Bronchial epithelial cell (primary cell): Measurements from ENCODE around the gene SDC4. TPM values are rescaled to one million over a fixed set of nuclear protein-coding genes. Genes with fewer than 3 reads are reported as not detected.

ENCODE experiments used
- DNase-seq: peaks from one replicate; pipeline ENCODE4 v3.0.0-alpha.2; 2010; ENCODE audit warnings: low read depth
- FAIRE-seq: peaks from 2 replicates; lab custom pipeline; 2011; peaks lifted over from hg19 to GRCh38; lab: Jason Lieb, UNC
- H3K27me3 ChIP-seq: 2 replicates; pipeline ENCODE4 v1.5.1; 2011; ENCODE audit warnings: low read length; ENCODE audit not compliant: control insufficient read depth, insufficient read depth
- H3K36me3 ChIP-seq: 2 replicates; pipeline ENCODE4 v1.5.1; 2011; ENCODE audit warnings: low read length; ENCODE audit not compliant: control insufficient read depth, insufficient read depth
- H3K4me3 ChIP-seq: 2 replicates; pipeline ENCODE4 v1.5.1; 2011; ENCODE audit warnings: mild to moderate bottlenecking, low read depth, low read length, control low read depth
- total RNA-seq: library from RNA; depleted of rRNA; stranded (reverse); fragments of >200 nt; gene quantifications from 2 replicates; pipeline ENCODE4 v1.2.1, GENCODE V29; 2014
- TF ChIP-seq, protein P1 (sequence below): IDR thresholded peaks from 2 replicates; pipeline ENCODE4 v1.5.1; 2011; ENCODE audit warnings: mild to moderate bottlenecking, moderate library complexity, low read length, control low read depth, inconsistent platforms; ENCODE audit not compliant: insufficient read depth, severe bottlenecking

Gene SDC4
- total RNA-seq, 1 donor from 2014 or later = 272 TPM

DNA sequence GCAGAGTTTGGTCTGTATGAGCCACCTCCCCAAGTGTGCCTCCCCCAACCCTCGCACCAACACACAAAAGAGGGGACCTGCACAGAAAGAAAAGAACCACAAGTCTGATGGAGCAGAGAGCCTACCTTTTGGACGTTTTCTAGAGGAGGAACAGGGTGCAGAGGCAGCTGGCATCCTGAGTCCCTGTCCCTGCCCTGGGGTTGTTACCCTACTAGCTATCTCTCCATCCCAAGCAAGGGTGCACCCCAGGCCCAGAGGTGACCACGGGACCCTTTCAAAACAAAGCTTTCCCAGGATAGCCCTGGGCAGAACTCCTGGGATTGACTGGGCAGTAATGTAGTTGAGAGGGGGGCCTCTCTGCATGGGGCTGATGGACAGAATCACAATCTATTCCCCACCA lies 30.4 kb downstream of the SDC4 start:
- DNase-seq (no peak), FAIRE-seq (no peak)
- H3K27me3 ChIP-seq = peaks cover 27% of the 10 kb centered on the region

DNA sequence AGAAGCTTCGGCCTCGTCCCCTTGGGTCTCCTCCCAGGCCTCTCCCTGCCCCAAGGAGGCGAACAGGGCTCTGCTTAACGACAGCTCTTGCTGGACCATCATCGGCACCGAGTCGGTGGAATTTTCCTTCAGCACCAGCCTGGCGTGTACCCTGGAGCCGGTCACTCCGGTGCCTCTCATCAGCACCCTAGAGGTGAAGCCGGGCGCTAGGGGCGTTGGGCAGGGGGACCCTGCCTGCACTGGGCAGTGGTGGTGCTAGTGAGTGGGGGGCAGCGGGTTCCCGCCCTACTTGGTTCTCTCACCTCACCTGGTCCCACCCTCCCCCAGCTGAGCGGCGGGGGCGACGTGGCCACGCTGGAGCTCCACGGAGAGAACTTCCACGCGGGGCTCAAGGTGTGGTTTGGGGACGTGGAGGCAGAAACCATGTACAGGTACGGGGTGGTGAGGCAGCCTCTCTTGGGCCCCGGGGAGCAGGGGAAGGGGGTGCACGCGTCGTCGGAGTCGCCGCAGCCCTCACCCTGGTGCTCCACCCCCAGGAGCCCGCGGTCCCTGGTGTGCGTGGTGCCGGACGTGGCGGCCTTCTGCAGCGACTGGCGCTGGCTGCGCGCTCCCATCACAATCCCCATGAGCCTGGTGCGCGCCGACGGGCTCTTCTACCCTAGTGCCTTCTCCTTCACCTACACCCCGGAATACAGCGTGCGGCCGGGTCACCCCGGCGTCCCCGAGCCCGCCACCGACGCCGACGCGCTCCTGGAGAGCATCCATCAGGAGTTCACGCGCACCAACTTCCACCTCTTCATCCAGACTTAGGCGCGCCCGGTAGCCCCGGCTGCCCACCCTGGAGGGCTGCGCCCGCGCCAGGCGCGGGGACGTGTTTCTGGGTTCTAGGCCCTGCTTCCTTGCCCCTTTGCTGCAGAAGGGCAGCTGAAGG lies 31.8 kb downstream of the SDC4 start:
- DNase-seq (no peak), FAIRE-seq (no peak)
- Histone ChIP-seq H3K27me3 (peaks cover 27% of the 10 kb centered on the region), H3K4me3 (no peak overlapping the region), H3K36me3 (no peaks in the 10 kb centered on the region)
- TF ChIP-seq, protein P1, sequence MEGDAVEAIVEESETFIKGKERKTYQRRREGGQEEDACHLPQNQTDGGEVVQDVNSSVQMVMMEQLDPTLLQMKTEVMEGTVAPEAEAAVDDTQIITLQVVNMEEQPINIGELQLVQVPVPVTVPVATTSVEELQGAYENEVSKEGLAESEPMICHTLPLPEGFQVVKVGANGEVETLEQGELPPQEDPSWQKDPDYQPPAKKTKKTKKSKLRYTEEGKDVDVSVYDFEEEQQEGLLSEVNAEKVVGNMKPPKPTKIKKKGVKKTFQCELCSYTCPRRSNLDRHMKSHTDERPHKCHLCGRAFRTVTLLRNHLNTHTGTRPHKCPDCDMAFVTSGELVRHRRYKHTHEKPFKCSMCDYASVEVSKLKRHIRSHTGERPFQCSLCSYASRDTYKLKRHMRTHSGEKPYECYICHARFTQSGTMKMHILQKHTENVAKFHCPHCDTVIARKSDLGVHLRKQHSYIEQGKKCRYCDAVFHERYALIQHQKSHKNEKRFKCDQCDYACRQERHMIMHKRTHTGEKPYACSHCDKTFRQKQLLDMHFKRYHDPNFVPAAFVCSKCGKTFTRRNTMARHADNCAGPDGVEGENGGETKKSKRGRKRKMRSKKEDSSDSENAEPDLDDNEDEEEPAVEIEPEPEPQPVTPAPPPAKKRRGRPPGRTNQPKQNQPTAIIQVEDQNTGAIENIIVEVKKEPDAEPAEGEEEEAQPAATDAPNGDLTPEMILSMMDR = no peak

More for the DNA sequence above, 30.4 kb downstream of the SDC4 start:
- TF ChIP-seq, protein P1 = no peak
- Histone ChIP-seq H3K4me3 (no peak overlapping the region), H3K36me3 (no peaks in the 10 kb centered on the region)

DNA sequence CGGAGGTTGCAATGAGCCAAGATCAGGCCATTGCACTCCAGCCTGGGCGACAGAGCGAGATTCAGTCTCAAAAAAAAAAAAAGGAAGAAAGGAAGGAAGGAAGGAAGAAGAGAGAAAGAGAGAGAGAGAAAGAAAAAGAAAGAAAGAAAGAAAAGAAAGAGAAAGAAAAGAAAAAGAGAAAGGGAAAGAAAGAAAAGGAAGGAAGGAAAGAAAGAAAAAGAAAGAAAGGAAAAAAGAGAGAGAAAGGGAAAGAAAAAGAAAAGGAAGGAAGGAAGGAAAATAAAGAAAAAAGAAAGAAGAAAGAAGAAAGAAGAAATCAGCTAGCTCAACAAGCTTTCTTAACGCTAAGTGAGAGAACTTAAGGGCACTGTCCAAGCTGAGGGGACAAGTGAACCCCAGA lies 32.6 kb downstream of the SDC4 start:
- DNase-seq (no peak), FAIRE-seq (no peak)
- no peak overlapping the region for H3K4me3 ChIP-seq
- no peaks in the 10 kb centered on the region for H3K36me3 ChIP-seq
- TF ChIP-seq, protein P1 = no peak
- peaks cover 27% of the 10 kb centered on the region for H3K27me3 ChIP-seq

DNA sequence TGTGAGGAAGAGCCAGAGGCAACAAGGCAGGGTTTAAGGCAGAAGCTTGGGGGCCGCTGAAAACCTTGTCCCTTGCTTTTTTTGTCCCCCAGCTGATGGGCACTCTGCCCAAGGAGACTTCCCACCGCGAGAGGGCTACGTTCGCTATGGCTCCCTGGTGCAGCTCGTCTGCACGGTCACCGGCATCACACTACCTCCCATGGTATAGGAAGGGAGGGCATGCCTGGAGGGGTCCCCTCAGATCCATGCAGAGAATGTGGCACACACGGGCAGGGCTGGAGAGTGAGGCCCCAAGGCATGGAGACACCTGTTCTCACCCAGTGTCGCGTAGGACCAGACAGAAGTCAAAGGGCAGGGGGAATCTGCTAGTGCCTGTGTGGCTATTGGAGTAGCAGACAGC lies 34.3 kb downstream of the SDC4 start:
- peaks cover 27% of the 10 kb centered on the region for H3K27me3 ChIP-seq
- no peak overlapping the region for H3K4me3 ChIP-seq
- no peaks in the 10 kb centered on the region for H3K36me3 ChIP-seq
- TF ChIP-seq, protein P1 = no peak
- FAIRE-seq = no peak
- DNase-seq = no peak

DNA sequence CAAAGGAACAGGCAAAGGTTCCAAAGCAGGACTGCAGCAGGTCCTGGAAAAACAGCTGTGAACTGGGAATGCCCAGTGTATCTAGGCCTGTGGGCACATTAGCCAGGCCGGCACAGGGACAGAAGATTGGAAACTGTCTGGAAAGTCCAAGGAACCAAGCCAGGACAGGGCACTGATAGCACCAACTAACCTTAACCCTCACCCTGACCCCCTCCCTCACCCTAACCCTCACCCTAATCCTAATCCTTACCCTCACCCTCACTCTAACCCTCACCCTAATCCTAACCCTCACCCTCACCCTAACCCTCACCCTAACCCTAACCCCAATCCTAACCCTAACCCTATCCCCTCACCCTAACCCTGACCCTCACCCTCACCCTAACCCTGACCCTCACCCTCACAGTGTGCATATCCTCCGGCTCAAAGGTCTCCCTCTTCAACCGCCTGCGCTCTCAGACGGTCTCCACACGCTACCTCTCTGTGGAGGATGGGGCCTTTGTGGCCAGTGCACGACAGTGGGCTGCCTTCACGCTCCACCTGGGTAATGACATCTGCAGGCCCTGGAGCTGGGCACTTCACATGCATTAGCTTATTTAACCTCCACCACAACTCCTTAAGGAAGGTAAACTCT lies 35.0 kb downstream of the SDC4 start:
- no peak overlapping the region for H3K4me3 ChIP-seq
- no peak for FAIRE-seq
- H3K36me3 ChIP-seq = no peaks in the 10 kb centered on the region
- TF ChIP-seq, protein P1 = no peak
- peaks cover 23% of the 10 kb centered on the region for H3K27me3 ChIP-seq
- DNase-seq = no peak
